ENCODE data around the gene THRSP. TPM values are rescaled to one million over a fixed set of nuclear protein-coding genes. Genes with fewer than 3 reads are reported as not detected.

Gene THRSP
- total RNA-seq, 1 donor from 2014 or later, result not detected

DNA sequence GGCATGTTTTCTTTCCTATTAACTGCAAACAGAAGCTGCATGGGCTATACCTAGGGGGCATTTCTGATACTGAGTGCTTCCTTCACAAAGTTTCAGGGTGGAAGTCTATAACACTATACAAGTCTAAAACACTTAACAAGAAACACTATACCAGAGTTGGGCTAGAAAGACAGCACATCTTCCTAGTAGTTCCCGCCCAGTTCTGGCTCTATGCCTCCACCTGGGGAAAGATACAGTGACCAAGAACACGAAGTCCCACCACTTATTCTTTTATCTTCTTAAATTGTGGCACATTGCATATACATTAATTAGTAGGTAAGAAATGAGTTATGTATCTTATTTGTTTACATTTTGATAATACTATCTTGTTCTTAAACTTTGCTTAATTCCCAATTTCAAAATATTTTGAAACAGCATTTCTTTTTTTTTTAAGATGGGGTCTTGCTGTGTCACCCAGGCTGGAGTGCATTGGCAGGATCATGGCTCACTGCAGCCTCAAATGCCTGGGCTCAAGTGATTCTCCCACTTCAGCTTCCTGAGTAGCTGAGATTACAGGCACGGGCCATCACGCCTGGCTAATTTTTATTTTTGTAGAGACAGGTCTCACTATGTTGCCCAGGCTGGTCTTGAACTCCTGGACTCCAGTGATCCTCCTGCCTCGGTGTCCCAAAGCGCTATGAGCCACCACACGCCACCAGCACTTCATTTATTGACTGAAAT is 34.2 kb downstream of the THRSP start:
- Histone ChIP-seq H3K9me3 (no peaks in the 10 kb centered on the region), H3K36me3 (peaks cover 14 to 16% of the 10 kb centered on the region in 2 donors), H3K27ac (no peak overlapping the region), H3K4me3 (no peak overlapping the region), H3K4me1 (no peaks in the 10 kb centered on the region), H3K27me3 (no peaks in the 10 kb centered on the region)
- intact Hi-C loops (cut with DNase I), result no loop called here
- TF ChIP-seq, protein P1, sequence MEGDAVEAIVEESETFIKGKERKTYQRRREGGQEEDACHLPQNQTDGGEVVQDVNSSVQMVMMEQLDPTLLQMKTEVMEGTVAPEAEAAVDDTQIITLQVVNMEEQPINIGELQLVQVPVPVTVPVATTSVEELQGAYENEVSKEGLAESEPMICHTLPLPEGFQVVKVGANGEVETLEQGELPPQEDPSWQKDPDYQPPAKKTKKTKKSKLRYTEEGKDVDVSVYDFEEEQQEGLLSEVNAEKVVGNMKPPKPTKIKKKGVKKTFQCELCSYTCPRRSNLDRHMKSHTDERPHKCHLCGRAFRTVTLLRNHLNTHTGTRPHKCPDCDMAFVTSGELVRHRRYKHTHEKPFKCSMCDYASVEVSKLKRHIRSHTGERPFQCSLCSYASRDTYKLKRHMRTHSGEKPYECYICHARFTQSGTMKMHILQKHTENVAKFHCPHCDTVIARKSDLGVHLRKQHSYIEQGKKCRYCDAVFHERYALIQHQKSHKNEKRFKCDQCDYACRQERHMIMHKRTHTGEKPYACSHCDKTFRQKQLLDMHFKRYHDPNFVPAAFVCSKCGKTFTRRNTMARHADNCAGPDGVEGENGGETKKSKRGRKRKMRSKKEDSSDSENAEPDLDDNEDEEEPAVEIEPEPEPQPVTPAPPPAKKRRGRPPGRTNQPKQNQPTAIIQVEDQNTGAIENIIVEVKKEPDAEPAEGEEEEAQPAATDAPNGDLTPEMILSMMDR (IDR thresholded peaks at IDR 0.05), result no peak
- DNase-seq (ENCODE audit: low spot score in 2 of 2), result no peak

DNA sequence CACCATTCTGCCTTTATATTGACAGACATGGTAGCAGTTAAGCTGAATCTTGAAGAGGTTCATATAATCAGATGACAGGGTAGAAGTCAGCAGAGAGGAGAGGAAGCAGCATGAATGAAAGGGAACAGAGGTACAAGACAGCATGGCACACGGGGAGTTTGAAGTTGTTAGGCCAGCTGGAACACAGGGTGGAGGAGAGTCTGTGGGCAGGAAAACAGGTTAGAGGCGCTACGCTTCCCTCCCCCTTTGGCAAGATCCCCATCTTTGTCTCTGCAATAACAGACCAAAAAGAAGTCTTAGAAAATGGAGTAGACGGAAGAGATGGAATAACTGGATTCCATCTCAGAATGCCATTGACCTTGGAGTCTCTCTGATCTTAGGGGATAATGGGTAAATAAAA is 36.0 kb downstream of the THRSP start:
- H3K36me3 ChIP-seq, result peaks cover 14 to 16% of the 10 kb centered on the region in 2 donors
- intact Hi-C loops (cut with DNase I), result no loop called here

DNA sequence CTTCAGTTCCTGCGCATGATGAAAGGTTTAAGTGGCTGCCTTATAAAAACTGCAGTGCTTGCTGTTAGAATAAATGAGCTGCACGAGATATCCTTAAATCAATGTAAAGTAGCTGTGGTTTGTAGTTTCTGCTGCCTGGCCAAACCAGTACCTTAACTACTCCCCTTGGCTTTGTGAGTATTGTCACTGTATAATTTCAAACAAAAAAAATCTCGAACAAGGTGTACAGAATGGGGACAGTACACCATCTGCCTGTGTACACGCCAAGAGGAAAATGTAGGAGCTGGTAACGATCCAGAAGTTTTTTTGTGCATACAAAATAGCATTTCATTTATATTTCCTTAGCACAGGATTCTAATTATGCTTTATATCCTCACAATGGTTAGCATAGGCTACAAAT is 36.6 kb downstream of the THRSP start:
- peak in 1 of 2 donors; percentile 2 for DNase-seq (ENCODE audit: low spot score in 2 of 2)
- TF ChIP-seq, protein P1 (IDR thresholded peaks at IDR 0.05), result no peak
- intact Hi-C loops (cut with DNase I), result no loop called here
- Histone ChIP-seq H3K9me3 (no peaks in the 10 kb centered on the region), H3K27me3 (no peaks in the 10 kb centered on the region), H3K4me1 (no peaks in the 10 kb centered on the region), H3K4me3 (no peak overlapping the region), H3K36me3 (peaks cover 14 to 16% of the 10 kb centered on the region in 2 donors), H3K27ac (no peak overlapping the region)

More for the DNA sequence above, 36.0 kb downstream of the THRSP start:
- Histone ChIP-seq H3K27me3 (no peaks in the 10 kb centered on the region), H3K4me1 (no peaks in the 10 kb centered on the region), H3K9me3 (no peaks in the 10 kb centered on the region), H3K27ac (no peak overlapping the region), H3K4me3 (no peak overlapping the region)
- DNase-seq (ENCODE audit: low spot score in 2 of 2), result no peak
- TF ChIP-seq, protein P1 (IDR thresholded peaks at IDR 0.05), result no peak

DNA sequence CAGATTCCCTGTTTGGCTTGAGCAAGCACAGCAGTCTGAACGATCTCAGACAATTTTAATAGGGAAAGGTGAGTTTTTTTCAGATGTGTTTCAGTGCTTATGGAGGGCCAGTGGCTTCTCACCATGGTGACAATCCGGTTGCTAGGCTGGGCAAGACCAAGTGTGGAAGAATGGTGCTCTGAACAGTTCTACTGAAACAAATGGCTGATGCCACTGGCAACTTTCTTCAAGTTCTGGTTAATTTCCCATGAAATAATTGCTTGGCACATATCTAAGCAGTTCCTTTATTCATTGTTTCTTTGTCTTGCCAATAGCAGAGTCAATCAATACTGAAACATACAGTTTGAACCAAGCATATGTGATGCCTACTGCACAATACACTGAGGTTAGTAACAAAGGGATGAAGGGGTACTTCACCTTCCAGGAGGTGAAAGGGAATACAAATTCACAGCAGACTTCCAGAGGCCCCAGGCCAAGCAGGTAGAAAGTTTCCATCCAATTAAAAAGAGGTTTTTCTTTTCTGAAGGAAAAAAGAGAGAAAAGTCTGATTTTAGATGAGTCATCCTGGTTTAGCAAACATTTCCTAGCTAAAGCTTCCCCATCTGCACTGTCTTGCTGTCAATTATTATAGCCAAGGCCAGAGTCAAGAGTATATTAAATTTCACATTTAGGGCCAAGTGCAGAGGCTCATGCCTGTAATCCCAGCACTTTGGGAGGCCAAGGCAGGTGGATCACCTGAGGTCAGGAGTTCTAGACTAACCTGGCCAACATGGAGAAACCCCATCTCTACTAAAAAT is 37.2 kb downstream of the THRSP start:
- no peaks in the 10 kb centered on the region for H3K9me3 ChIP-seq
- no peaks in the 10 kb centered on the region for H3K27me3 ChIP-seq
- TF ChIP-seq, protein P1 (IDR thresholded peaks at IDR 0.05), result no peak
- intact Hi-C loops (cut with DNase I), result no loop called here
- H3K4me1 ChIP-seq, result no peaks in the 10 kb centered on the region
- H3K36me3 ChIP-seq, result peaks cover 14 to 16% of the 10 kb centered on the region in 2 donors
- peak in 1 of 2 donors; percentile 2 for DNase-seq (ENCODE audit: low spot score in 2 of 2)
- H3K27ac ChIP-seq, result no peak overlapping the region
- no peak overlapping the region for H3K4me3 ChIP-seq

DNA sequence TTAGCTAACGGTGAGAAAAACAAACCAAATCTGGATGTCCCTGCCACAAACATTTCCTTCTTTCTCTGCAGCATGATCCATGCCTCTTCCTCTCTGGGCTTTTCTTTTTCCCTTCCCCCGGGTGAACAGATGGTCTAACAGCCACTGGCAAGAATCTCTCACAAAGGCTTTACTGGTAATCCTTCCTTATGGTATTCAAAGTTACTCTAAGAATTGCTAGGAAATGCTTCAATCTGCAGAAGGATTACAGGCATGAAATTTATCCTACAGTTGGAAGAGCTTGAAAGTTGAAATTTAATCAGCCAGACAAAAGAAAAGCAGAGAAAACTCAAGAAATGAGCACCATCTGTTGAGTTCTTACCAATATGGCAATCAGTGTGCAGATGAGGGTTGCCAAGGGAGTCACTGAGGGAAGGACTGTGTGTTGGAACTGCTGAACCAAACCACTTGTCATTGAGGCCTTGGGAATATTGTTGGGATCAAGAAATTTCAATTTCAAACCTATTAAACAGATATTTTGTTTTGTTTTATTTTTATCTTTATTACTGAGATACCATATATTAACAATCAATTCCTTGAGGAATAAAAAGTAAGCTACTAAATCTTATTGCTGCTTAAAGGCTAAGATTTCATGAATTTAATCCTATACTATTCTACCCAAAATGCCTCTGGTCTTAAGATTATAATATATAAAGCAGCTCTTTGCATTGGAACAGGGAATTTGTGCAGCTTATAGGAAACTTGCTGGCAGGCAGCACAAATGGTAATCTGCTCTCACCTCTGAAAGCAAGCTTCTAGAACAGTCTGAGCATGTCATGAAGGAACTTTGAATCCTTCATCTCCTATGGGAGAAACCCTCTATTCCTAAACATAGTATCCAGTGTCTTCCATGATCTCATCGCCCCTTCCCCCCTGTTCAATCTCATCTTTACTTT is 45.7 kb downstream of the THRSP start:
- TF ChIP-seq, protein P1 (IDR thresholded peaks at IDR 0.05), result no peak
- DNase-seq (ENCODE audit: low spot score in 2 of 2), result no peak
- no peaks in the 10 kb centered on the region for H3K4me1 ChIP-seq
- H3K9me3 ChIP-seq, result no peaks in the 10 kb centered on the region
- no peaks in the 10 kb centered on the region for H3K27me3 ChIP-seq
- H3K36me3 ChIP-seq, result peaks cover 6 to 20% of the 10 kb centered on the region in 2 donors
- H3K27ac ChIP-seq, result no peak overlapping the region
- intact Hi-C loops (cut with DNase I), result no loop called here
- no peak overlapping the region for H3K4me3 ChIP-seq
